Measurements from ENCODE around the gene RTEL1.
A peak's percentile ranks its signal among the peaks of the same experiment; 100 is the strongest.

RTEL1 gene

DNA sequence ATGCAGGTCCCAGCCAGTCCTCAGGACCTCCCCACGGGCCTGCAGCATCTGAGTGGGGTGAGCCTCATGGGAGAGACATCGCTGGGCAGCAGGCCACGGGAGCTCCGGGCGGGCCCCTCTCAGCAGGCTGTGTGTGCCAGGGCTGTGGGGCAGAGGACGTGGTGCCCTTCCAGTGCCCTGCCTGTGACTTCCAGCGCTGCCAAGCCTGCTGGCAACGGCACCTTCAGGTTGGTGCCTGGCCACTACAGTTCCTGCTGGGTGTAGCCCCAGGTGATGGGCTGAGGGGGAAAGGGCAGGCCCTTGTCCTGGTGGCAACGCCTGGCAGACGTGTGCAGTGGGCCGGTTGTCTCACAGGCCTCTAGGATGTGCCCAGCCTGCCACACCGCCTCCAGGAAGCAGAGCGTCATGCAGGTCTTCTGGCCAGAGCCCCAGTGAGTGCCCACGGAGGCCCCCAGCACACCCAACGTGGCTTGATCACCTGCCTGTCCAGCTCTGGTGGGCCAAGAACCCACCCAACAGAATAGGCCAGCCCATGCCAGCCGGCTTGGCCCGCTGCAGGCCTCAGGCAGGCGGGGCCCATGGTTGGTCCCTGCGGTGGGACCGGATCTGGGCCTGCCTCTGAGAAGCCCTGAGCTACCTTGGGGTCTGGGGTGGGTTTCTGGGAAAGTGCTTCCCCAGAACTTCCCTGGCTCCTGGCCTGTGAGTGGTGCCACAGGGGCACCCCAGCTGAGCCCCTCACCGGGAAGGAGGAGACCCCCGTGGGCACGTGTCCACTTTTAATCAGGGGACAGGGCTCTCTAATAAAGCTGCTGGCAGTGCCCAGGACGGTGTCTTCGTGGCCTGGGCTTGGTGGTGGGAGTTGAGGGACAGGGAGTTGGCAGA is 37.6 kb downstream of the RTEL1 start:
- Histone ChIP-seq H3K36me3 (ENCODE audit: control insufficient read depth, insufficient read depth, low read length) (peaks cover 19% of the 10 kb centered on the region), H3K4me3 (ENCODE audit: low read depth, low read length) (no peak overlapping the region), H3K27me3 (ENCODE audit: control insufficient read depth, insufficient read depth, low read length) (no peaks in the 10 kb centered on the region), H3K4me1 (ENCODE audit: control insufficient read depth, insufficient read depth, low read length) (peaks cover 4% of the 10 kb centered on the region), H3K9ac (ENCODE audit: low read depth, low read length) (no peak overlapping the region), H3K9me3 (ENCODE audit: control insufficient read depth, insufficient read depth, low read length) (no peaks in the 10 kb centered on the region)

DNA sequence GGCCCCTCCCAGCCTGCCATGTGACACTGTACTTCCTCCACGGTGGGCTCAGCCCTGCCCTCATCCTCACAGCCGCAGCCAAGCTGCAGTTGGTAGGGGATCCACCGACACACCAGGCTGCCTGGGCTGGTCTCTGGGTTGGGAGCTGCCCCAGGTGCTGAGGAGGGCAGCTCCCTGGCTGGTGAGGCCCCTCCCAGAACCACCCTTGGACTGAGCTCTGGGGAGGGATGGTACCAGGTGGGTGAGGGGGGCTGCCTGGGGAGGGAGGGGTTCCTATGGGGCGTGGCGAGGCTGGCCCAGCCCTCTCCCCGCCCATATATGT is 38.2 kb downstream of the RTEL1 start:
- Histone ChIP-seq H3K4me1 (ENCODE audit: control insufficient read depth, insufficient read depth, low read length) (peaks cover 4% of the 10 kb centered on the region), H3K9me3 (ENCODE audit: control insufficient read depth, insufficient read depth, low read length) (no peaks in the 10 kb centered on the region), H3K9ac (ENCODE audit: low read depth, low read length) (no peak overlapping the region), H3K36me3 (ENCODE audit: control insufficient read depth, insufficient read depth, low read length) (peaks cover 13% of the 10 kb centered on the region), H3K27me3 (ENCODE audit: control insufficient read depth, insufficient read depth, low read length) (no peaks in the 10 kb centered on the region), H3K4me3 (ENCODE audit: low read depth, low read length) (no peak overlapping the region)

DNA sequence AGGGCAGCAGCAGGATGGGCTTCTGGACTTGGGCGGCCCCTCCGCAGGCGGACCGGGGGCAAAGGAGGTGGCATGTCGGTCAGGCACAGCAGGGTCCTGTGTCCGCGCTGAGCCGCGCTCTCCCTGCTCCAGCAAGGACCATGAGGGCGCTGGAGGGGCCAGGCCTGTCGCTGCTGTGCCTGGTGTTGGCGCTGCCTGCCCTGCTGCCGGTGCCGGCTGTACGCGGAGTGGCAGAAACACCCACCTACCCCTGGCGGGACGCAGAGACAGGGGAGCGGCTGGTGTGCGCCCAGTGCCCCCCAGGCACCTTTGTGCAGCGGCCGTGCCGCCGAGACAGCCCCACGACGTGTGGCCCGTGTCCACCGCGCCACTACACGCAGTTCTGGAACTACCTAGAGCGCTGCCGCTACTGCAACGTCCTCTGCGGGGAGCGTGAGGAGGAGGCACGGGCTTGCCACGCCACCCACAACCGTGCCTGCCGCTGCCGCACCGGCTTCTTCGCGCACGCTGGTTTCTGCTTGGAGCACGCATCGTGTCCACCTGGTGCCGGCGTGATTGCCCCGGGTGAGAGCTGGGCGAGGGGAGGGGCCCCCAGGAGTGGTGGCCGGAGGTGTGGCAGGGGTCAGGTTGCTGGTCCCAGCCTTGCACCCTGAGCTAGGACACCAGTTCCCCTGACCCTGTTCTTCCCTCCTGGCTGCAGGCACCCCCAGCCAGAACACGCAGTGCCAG is 38.7 kb downstream of the RTEL1 start, which contains the start of gene TNFRSF6B:
TSS of gene TNFRSF6B (plus strand) at position 25 of the 729 bp plus-strand sequence. CDS start at position 141, 116 bp downstream.
- peaks cover 9% of the 10 kb centered on the region for H3K36me3 ChIP-seq (ENCODE audit: control insufficient read depth, insufficient read depth, low read length)
- H3K27me3 ChIP-seq (ENCODE audit: control insufficient read depth, insufficient read depth, low read length), result no peaks in the 10 kb centered on the region
- peak within 1 kb of the TSS; percentile 79 for H3K9ac ChIP-seq (ENCODE audit: low read depth, low read length)
- peaks cover 4% of the 10 kb centered on the region for H3K4me1 ChIP-seq (ENCODE audit: control insufficient read depth, insufficient read depth, low read length)
- no peaks in the 10 kb centered on the region for H3K9me3 ChIP-seq (ENCODE audit: control insufficient read depth, insufficient read depth, low read length)
- peak within 1 kb of the TSS; percentile 59 for H3K4me3 ChIP-seq (ENCODE audit: low read depth, low read length)

DNA sequence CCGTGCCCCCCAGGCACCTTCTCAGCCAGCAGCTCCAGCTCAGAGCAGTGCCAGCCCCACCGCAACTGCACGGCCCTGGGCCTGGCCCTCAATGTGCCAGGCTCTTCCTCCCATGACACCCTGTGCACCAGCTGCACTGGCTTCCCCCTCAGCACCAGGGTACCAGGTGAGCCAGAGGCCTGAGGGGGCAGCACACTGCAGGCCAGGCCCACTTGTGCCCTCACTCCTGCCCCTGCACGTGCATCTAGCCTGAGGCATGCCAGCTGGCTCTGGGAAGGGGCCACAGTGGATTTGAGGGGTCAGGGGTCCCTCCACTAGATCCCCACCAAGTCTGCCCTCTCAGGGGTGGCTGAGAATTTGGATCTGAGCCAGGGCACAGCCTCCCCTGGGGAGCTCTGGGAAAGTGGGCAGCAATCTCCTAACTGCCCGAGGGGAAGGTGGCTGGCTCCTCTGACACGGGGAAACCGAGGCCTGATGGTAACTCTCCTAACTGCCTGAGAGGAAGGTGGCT is 39.3 kb downstream of the RTEL1 start:
- H3K4me1 ChIP-seq (ENCODE audit: control insufficient read depth, insufficient read depth, low read length), result peaks cover 4% of the 10 kb centered on the region
- H3K9me3 ChIP-seq (ENCODE audit: control insufficient read depth, insufficient read depth, low read length), result no peaks in the 10 kb centered on the region
- H3K27me3 ChIP-seq (ENCODE audit: control insufficient read depth, insufficient read depth, low read length), result no peaks in the 10 kb centered on the region
- peaks cover 9% of the 10 kb centered on the region for H3K36me3 ChIP-seq (ENCODE audit: control insufficient read depth, insufficient read depth, low read length)
- H3K4me3 ChIP-seq (ENCODE audit: low read depth, low read length), result peak overlapping the region; percentile 59
- no peak overlapping the region for H3K9ac ChIP-seq (ENCODE audit: low read depth, low read length)

DNA sequence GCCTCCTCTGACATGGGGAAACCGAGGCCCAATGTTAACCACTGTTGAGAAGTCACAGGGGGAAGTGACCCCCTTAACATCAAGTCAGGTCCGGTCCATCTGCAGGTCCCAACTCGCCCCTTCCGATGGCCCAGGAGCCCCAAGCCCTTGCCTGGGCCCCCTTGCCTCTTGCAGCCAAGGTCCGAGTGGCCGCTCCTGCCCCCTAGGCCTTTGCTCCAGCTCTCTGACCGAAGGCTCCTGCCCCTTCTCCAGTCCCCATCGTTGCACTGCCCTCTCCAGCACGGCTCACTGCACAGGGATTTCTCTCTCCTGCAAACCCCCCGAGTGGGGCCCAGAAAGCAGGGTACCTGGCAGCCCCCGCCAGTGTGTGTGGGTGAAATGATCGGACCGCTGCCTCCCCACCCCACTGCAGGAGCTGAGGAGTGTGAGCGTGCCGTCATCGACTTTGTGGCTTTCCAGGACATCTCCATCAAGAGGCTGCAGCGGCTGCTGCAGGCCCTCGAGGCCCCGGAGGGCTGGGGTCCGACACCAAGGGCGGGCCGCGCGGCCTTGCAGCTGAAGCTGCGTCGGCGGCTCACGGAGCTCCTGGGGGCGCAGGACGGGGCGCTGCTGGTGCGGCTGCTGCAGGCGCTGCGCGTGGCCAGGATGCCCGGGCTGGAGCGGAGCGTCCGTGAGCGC is 39.9 kb downstream of the RTEL1 start:
- peaks cover 4% of the 10 kb centered on the region for H3K4me1 ChIP-seq (ENCODE audit: control insufficient read depth, insufficient read depth, low read length)
- H3K9me3 ChIP-seq (ENCODE audit: control insufficient read depth, insufficient read depth, low read length), result no peaks in the 10 kb centered on the region
- no peak overlapping the region for H3K9ac ChIP-seq (ENCODE audit: low read depth, low read length)
- peaks cover 4% of the 10 kb centered on the region for H3K36me3 ChIP-seq (ENCODE audit: control insufficient read depth, insufficient read depth, low read length)
- H3K27me3 ChIP-seq (ENCODE audit: control insufficient read depth, insufficient read depth, low read length), result no peaks in the 10 kb centered on the region
- no peak overlapping the region for H3K4me3 ChIP-seq (ENCODE audit: low read depth, low read length)

DNA sequence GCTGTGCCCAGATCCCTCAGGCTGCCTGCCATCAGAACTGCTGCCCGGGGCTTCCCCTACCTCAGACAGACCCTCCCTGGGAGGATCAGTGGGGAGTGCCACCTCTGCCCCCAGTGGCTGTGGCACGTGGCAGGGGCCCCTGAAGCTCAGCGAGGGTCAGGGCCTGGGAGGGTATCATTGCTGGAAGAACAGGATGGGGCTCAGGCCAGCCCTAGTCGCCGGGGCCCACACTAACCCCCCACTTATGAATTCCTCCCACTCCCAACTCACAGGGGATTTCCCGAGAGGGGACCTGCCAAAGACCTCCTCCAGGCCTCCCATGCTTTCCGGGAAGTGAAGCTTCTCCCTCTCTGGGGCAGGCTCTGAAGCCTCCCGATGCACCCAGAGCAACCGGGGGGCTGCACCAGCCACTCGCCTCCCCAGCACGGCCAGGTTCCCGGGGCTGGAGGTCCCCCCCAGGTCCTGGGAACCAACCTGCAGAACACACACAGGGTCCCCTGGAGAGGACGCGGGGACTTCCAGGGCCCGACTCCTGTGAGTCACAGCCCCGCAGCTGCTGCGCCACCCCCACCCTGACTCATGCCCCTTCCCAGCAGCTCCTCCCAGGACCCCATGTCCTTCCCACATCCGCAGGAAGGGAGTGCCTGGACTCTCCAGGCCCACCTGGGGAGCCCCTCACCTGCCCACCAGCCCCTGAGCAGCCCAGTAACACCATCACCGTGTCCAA is 40.8 kb downstream of the RTEL1 start:
- peaks cover 4% of the 10 kb centered on the region for H3K4me1 ChIP-seq (ENCODE audit: control insufficient read depth, insufficient read depth, low read length)
- no peak overlapping the region for H3K4me3 ChIP-seq (ENCODE audit: low read depth, low read length)
- H3K9ac ChIP-seq (ENCODE audit: low read depth, low read length), result peak overlapping the region; percentile 24
- no peaks in the 10 kb centered on the region for H3K9me3 ChIP-seq (ENCODE audit: control insufficient read depth, insufficient read depth, low read length)
- H3K36me3 ChIP-seq (ENCODE audit: control insufficient read depth, insufficient read depth, low read length), result peaks cover 4% of the 10 kb centered on the region
- no peaks in the 10 kb centered on the region for H3K27me3 ChIP-seq (ENCODE audit: control insufficient read depth, insufficient read depth, low read length)

DNA sequence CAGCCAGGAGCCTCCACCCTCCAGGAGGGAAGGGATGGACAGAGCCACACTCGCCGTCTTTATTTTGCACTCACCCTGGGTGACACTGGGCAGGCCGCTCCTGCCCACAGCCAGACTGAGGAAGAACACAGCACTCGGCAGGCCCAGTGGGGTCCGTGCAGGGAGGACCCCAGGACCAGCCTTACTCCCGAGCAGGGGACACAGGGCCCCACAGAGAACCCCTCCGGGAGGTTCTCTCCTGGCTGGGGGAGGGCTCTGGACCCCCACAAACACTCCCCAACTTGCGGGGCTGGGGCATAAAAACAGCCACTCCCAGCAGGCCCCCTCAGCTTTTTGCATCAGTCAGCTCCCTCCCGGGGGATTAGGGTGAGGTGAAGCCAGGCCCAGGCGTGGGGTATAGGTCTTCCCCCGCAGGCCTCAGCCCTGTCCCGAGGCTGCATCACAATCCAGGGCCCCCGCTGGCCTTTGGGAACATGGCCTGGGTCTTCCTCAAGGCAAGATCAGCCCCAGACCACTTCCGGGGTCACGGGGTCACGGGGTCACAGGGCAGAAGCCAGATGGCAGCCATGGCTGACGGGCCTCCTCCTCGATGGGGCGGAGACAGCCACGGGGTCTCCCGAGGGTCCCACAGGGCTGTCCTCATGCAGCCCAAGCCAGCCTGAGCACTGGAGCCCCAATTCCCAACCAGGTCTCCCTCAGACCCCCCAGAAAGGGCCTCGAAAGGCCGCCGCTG is 41.5 kb downstream of the RTEL1 start:
- Histone ChIP-seq H3K4me1 (ENCODE audit: control insufficient read depth, insufficient read depth, low read length) (peaks cover 4% of the 10 kb centered on the region), H3K27me3 (ENCODE audit: control insufficient read depth, insufficient read depth, low read length) (no peaks in the 10 kb centered on the region), H3K9me3 (ENCODE audit: control insufficient read depth, insufficient read depth, low read length) (no peaks in the 10 kb centered on the region), H3K4me3 (ENCODE audit: low read depth, low read length) (no peak overlapping the region), H3K36me3 (ENCODE audit: control insufficient read depth, insufficient read depth, low read length) (peaks cover 5% of the 10 kb centered on the region), H3K9ac (ENCODE audit: low read depth, low read length) (peak overlapping the region; percentile 24)

DNA sequence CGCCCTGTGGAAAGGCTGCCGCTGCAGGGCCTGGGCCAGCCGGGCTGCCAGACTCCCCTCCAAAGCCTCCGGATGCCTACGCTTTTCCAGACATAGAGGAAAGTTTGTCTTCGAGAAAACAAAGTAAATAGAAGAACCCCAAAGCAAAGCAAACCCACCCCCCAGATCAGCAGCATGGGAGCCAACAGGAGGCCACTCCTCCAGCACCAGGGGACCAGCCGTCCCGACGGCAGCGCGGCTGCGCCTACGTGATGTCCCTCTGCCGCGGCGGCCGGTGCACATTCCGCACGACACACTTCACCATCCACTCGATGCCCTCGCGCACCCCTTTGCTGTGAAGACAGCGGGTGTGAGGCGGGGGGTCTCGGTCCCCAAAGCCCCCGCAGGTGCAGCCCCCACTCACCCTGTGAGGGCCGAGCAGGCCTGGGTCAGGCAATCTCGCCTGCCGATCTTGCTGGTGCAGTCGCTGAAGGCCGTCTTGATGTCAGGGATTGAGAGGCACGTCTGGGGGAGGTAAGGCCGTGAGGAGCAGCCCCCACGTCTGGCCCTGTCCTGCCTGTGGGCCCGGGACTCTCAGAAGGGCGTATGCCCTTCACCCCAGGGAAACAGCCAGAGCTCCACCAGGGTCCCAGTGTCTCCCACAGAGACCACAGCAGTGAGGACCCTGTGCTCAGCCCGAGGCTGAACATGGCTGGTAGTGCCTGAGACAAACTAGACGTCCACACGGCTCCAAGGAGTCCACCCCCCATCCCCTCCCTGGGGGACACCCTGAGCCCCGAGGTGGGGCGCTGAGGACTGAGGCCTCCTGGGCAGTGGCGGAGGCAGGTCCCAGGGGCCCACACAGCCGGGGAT is 42.3 kb downstream of the RTEL1 start:
- Histone ChIP-seq H3K4me3 (ENCODE audit: low read depth, low read length) (no peak overlapping the region), H3K4me1 (ENCODE audit: control insufficient read depth, insufficient read depth, low read length) (peaks cover 4% of the 10 kb centered on the region), H3K36me3 (ENCODE audit: control insufficient read depth, insufficient read depth, low read length) (peaks cover 13% of the 10 kb centered on the region), H3K9ac (ENCODE audit: low read depth, low read length) (no peak overlapping the region), H3K27me3 (ENCODE audit: control insufficient read depth, insufficient read depth, low read length) (no peaks in the 10 kb centered on the region), H3K9me3 (ENCODE audit: control insufficient read depth, insufficient read depth, low read length) (no peaks in the 10 kb centered on the region)

DNA sequence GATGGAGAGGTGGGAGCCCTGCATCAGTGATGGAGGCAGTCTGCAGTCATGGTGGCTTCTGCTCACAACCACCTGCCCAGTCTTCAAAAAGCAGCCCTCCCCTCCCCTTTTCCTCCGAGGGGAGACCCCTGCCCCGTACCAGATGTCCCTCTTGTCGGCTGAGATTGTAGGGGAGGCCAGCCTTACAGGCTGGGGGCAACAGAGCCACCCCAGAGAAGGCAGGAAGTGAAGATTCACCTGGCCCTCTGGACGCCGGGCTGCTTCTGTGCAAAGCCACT is 42.9 kb downstream of the RTEL1 start:
- Histone ChIP-seq H3K36me3 (ENCODE audit: control insufficient read depth, insufficient read depth, low read length) (peaks cover 19% of the 10 kb centered on the region), H3K27me3 (ENCODE audit: control insufficient read depth, insufficient read depth, low read length) (no peaks in the 10 kb centered on the region), H3K9ac (ENCODE audit: low read depth, low read length) (no peak overlapping the region), H3K4me1 (ENCODE audit: control insufficient read depth, insufficient read depth, low read length) (peaks cover 4% of the 10 kb centered on the region), H3K9me3 (ENCODE audit: control insufficient read depth, insufficient read depth, low read length) (no peaks in the 10 kb centered on the region), H3K4me3 (ENCODE audit: low read depth, low read length) (no peak overlapping the region)

DNA sequence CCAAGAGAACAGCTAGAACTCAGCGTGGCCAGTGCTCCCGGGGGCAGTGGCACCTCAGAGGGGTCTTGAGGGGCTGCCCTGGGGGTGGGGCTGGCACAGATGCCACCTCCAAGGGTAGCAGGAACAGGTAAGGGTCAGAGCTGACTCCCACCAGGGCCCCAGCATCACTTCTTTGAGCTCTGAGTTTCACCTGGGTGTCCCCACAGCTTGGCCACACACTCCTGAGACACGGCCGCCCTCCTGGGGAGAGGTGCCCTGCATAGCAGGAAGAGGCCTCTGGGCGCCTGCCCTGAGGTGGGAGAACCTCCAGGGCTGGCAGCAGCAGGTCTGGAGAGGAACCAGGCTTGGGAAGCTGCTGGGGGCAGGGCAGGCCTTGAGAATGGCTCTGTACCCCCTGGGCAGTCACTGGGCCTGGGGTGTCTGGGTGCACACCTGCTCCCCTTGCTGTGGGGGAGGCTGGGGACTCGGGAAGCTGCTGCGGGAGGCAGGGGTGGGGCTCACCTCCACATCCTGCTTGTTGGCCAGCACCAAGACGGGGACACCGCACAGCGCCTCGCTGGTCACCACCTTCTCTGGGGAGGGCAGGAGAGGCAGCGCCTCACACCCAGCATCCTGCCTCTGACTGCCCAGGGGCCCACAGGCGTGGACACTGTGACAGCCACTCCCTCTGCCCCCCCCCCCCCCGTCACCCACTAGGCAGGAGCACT is 43.4 kb downstream of the RTEL1 start:
- Histone ChIP-seq H3K9ac (ENCODE audit: low read depth, low read length) (no peak overlapping the region), H3K4me3 (ENCODE audit: low read depth, low read length) (no peak overlapping the region), H3K4me1 (ENCODE audit: control insufficient read depth, insufficient read depth, low read length) (peaks cover 4% of the 10 kb centered on the region), H3K27me3 (ENCODE audit: control insufficient read depth, insufficient read depth, low read length) (no peaks in the 10 kb centered on the region), H3K9me3 (ENCODE audit: control insufficient read depth, insufficient read depth, low read length) (no peaks in the 10 kb centered on the region), H3K36me3 (ENCODE audit: control insufficient read depth, insufficient read depth, low read length) (peaks cover 24% of the 10 kb centered on the region)

Data from iPS-15b (cell line).